Gastrocnemius medialis (tissue), 4 donors: ENCODE data around the gene KRTAP4-7. TPM values are rescaled to one million over a fixed set of nuclear protein-coding genes. Genes with fewer than 3 reads are reported as not detected.
"Not testable (repeated sequence)": the region's sequence is repeated elsewhere in the genome, so short reads cannot be mapped to it uniquely, and the experiment has no call there.

Experiments
- ATAC-seq, 2 donors: fragments of 150-250 bp; one replicate each; pipeline ENCODE4 v1.9.1; 2016
- DNase-seq, 2 donors: peaks; one replicate each; pipeline ENCODE4 v3.0.0-alpha.2; 2019
- H3K27ac ChIP-seq, 4 donors: fragments of 200-600 bp; sonication (generic); 1 replicate in 1 of 4; 2 replicates in 3 of 4; pipeline ENCODE4 v1.5.1; 2016 to 2018; ENCODE audit warnings: mild to moderate bottlenecking in 2 of 4, moderate library complexity in 1 of 4
- H3K27me3 ChIP-seq, 3 donors: fragments of 200-600 bp; sonication (generic) in 2 of 3; 1 replicate in 1 of 3; 2 replicates in 2 of 3; pipeline versions ENCODE4 v1.5.1 to v1.6.0; 2016 to 2019; ENCODE audit warnings: mild to moderate bottlenecking in 1 of 3, moderate library complexity in 1 of 3
- H3K36me3 ChIP-seq, 2 donors: fragments of 200-600 bp; sonication (generic) in 1 of 2; one replicate each; pipeline ENCODE4 v1.5.1; 2017 to 2018
- H3K4me1 ChIP-seq, 2 donors: fragments of 200-600 bp; sonication (generic) in 1 of 2; one replicate each; pipeline ENCODE4 v1.5.1; 2016 to 2017; ENCODE audit warnings: mild to moderate bottlenecking in 2 of 2
- H3K4me3 ChIP-seq, 4 donors: fragments of 200-600 bp; sonication (generic) in 3 of 4; 1 replicate in 1 of 4; 2 replicates in 3 of 4; pipeline ENCODE4 v1.5.1; 2016 to 2019; ENCODE audit warnings: mild to moderate bottlenecking in 2 of 4
- H3K9me3 ChIP-seq, 3 donors: fragments of 200-600 bp; sonication (generic) in 2 of 3; 1 replicate in 1 of 3; 2 replicates in 2 of 3; pipeline ENCODE4 v1.5.1; 2016 to 2019
- CTCF ChIP-seq, 5 experiments: fragments of 450-650 bp in 3 of 5; fragments of 200-600 bp in 2 of 5; sonication (generic) in 2 of 5; IDR thresholded peaks in 4 of 5; conservative IDR thresholded peaks in 1 of 5; 1 replicate in 4 of 5; 2 replicates in 1 of 5; pipeline ENCODE4 v1.5.1; 2016 to 2019; ENCODE audit warnings: antibody characterized with exemption in 5 of 5, mild to moderate bottlenecking in 3 of 5, moderate library complexity in 3 of 5
- POLR2A ChIP-seq, 2 donors: fragments of 450-650 bp; IDR thresholded peaks; one replicate each; pipeline ENCODE4 v1.6.1; 2017; ENCODE audit warnings: antibody characterized with exemption in 2 of 2, mild to moderate bottlenecking in 2 of 2, moderate library complexity in 2 of 2
- in situ Hi-C, 4 donors: fragments of 200-750 bp; cut with MboI; loops; one replicate each; pipeline versions ENCODE4 v1.15.0 to v1.8.0; 2017; ENCODE audit warnings: low sequenced_read_pairs in 4 of 4
- intact Hi-C: fragments of 100-400 bp; cut with DNase I; formaldehyde crosslinking; loops from one replicate; pipeline ENCODE4 v1.15.1; 2023; ENCODE audit warnings: low total_unique reads
- total RNA-seq, 4 donors: library from RNA; depleted of rRNA; stranded (reverse); fragments of >200 nt; gene quantifications; one replicate each; pipeline versions ENCODE4 v1.1.0 to v1.2.3, GENCODE V29; 2016

Gene KRTAP4-7
- total RNA-seq, 4 donors from 2014 or later, result not detected

GRCh38 chr17:41057547-41057946, 26.4 kb upstream of the KRTAP4-7 start:
- intact Hi-C loops (no loop called here), in situ Hi-C loops (loop anchor here in 1 of 4 donors (25.0 kb wide), 1 partner anchor 95 kb away; the partner anchor contains the start of gene KRT39)
- Histone ChIP-seq H3K9me3 (peaks cover 0 to 5% (median 0%) of the 10 kb centered on the region in 3 donors), H3K4me1 (no peaks in the 10 kb centered on the region), H3K27me3 (peaks cover 0 to 18% (median 7%) of the 10 kb centered on the region in 3 donors), H3K4me3 (no peak overlapping the region), H3K27ac (no peak overlapping the region), H3K36me3 (no peaks in the 10 kb centered on the region)
- no peak for TF ChIP-seq CTCF (IDR thresholded peaks at IDR 0.05 in 4 of 5, conservative IDR thresholded peaks at IDR 0.05 in 1 of 5)
- TF ChIP-seq POLR2A (IDR thresholded peaks at IDR 0.05), result no peak
- no peak for DNase-seq
- ATAC-seq, result no peak

GRCh38 chr17:41058741-41059140, 25.2 kb upstream of the KRTAP4-7 start:
- Histone ChIP-seq H3K27ac (no peak overlapping the region), H3K27me3 (peaks cover 0 to 18% (median 7%) of the 10 kb centered on the region in 3 donors), H3K36me3 (no peaks in the 10 kb centered on the region), H3K9me3 (no peaks in the 10 kb centered on the region), H3K4me3 (no peak overlapping the region), H3K4me1 (no peaks in the 10 kb centered on the region)
- intact Hi-C loops, result no loop called here
- DNase-seq (no peak), ATAC-seq (no peak)
- in situ Hi-C loops, result loop anchor here in 1 of 4 donors (25.0 kb wide), 1 partner anchor 96 kb away; the partner anchor contains the start of gene KRT39
- TF ChIP-seq POLR2A (IDR thresholded peaks at IDR 0.05) (no peak), CTCF (IDR thresholded peaks at IDR 0.05 in 4 of 5, conservative IDR thresholded peaks at IDR 0.05 in 1 of 5) (no peak)

GRCh38 chr17:41059276-41060051, 24.5 kb upstream of the KRTAP4-7 start:
- in situ Hi-C loops, result loop anchor here in 1 of 4 donors (25.0 kb wide), 1 partner anchor 97 kb away; the partner anchor contains the start of gene KRT39
- H3K4me3 ChIP-seq, H3K36me3 ChIP-seq, H3K27ac ChIP-seq, intact Hi-C loops, DNase-seq, H3K9me3 ChIP-seq, H3K4me1 ChIP-seq, ATAC-seq: not testable (repeated sequence)
- peaks cover 0 to 21% (median 7%) of the 10 kb centered on the region in 3 donors for H3K27me3 ChIP-seq

- intact Hi-C loops, result no loop called here
- no peak within 1 kb of the TSS for H3K27ac ChIP-seq
- no peak for ATAC-seq
- H3K4me1 ChIP-seq, result no peaks in the 10 kb centered on the region
- no peak for TF ChIP-seq POLR2A (IDR thresholded peaks at IDR 0.05)
- TF ChIP-seq CTCF (IDR thresholded peaks at IDR 0.05 in 4 of 5, conservative IDR thresholded peaks at IDR 0.05 in 1 of 5), result no peak
- H3K36me3 ChIP-seq, result no peaks in the 10 kb centered on the region
- H3K9me3 ChIP-seq, result no peaks in the 10 kb centered on the region
- in situ Hi-C loops, result loop anchor here in 1 of 4 donors (25.0 kb wide), 1 partner anchor 98 kb away; the partner anchor contains the start of gene KRT39
- no peak for DNase-seq
- H3K27me3 ChIP-seq, result peaks cover 0 to 21% (median 7%) of the 10 kb centered on the region in 3 donors
- no peak within 1 kb of the TSS for H3K4me3 ChIP-seq
These were observed 23.8 kb upstream of the KRTAP4-7 start, which contains the start of gene KRTAP2-3 for GRCh38 chr17:41060052-41060604. KRTAP2-3 (minus strand) TSS chr17:41060114; CDS start chr17:41060050, 64 bp downstream.

GRCh38 chr17:41061964-41062363, 22.0 kb upstream of the KRTAP4-7 start:
- Histone ChIP-seq H3K4me3 (no peak overlapping the region), H3K4me1 (no peaks in the 10 kb centered on the region), H3K27me3 (peaks cover 0 to 17% (median 7%) of the 10 kb centered on the region in 3 donors), H3K36me3 (no peaks in the 10 kb centered on the region), H3K9me3 (no peaks in the 10 kb centered on the region), H3K27ac (no peak overlapping the region)
- intact Hi-C loops (no loop called here), in situ Hi-C loops (loop anchor here in 1 of 4 donors (25.0 kb wide), 1 partner anchor 100 kb away; the partner anchor contains the start of gene KRT39)
- no peak for DNase-seq
- ATAC-seq, result no peak
- TF ChIP-seq POLR2A (IDR thresholded peaks at IDR 0.05), result no peak
- TF ChIP-seq CTCF (IDR thresholded peaks at IDR 0.05 in 4 of 5, conservative IDR thresholded peaks at IDR 0.05 in 1 of 5), result no peak
